Posterior vena cava (tissue), 2 donors: ENCODE results near the gene CHID1. TPM values are rescaled to one million over a fixed set of nuclear protein-coding genes. Genes with fewer than 3 reads are reported as not detected.

Experiments
- DNase-seq: peaks from one replicate; pipeline ENCODE4 v3.0.0-alpha.2; 2020; ENCODE audit warnings: low spot score
- intact Hi-C, 2 donors: fragments of 100-400 bp; cut with DNase I; formaldehyde crosslinking; loops; one replicate each; pipeline versions ENCODE4 v1.14.1 to v1.14.2; 2022 to 2023
- total RNA-seq, 2 donors: library from RNA; stranded (reverse); fragmentation: NEBNext Ultra II Directional; extraction: Animal tissue kit (Norgen Biotek cat#: 25700); gene quantifications; one replicate each; pipeline ENCODE4 v1.2.1, GENCODE V29; 2021
- donor health status: DM: yes; HTN: yes; CAD: no.
- donor health status: DM: yes; HTN: yes; CAD: no.

Gene CHID1
- total RNA-seq, 2 donors from 2014 or later = 57.9 to 88.5 TPM

GRCh38 chr11:858053-858761 lies 52.4 kb downstream of the CHID1 start:
- no peak for DNase-seq
- intact Hi-C loops = no loop called here

DNA sequence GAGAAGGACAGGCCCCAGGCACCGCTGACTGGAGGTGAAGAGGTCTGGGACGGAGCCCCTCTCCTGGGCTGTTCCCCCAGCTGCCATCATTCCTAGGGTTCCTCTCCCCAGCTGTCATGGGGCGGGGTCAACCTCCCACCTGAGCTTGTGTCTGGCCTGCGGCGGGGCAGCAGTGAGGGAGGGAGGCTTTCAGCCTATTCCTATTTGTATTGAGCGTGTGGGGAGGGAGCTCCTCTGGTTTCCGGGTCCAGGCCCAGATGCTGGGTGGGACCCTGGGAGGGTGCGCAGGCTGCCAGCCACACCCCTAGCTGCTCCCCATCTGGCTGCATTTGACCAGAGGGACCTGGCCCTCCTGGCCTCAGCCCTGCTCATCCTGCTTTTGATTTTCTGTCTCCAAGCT lies 54.2 kb downstream of the CHID1 start:
- no peak for DNase-seq
- intact Hi-C loops = no loop called here

GRCh38 chr11:855796-856195 lies 54.8 kb downstream of the CHID1 start:
- intact Hi-C loops = no loop called here
- no peak for DNase-seq

- no peak for DNase-seq
- intact Hi-C loops = no loop called here
Measured at GRCh38 chr11:855330-855674, 55.3 kb downstream of the CHID1 start.

GRCh38 chr11:854601-855329 lies 55.8 kb downstream of the CHID1 start:
- no peak for DNase-seq
- intact Hi-C loops = loop anchor here in 1 of 2 donors (5.0 kb wide), 1 partner anchor 198 kb away; no protein-coding TSS in a partner anchor

DNA sequence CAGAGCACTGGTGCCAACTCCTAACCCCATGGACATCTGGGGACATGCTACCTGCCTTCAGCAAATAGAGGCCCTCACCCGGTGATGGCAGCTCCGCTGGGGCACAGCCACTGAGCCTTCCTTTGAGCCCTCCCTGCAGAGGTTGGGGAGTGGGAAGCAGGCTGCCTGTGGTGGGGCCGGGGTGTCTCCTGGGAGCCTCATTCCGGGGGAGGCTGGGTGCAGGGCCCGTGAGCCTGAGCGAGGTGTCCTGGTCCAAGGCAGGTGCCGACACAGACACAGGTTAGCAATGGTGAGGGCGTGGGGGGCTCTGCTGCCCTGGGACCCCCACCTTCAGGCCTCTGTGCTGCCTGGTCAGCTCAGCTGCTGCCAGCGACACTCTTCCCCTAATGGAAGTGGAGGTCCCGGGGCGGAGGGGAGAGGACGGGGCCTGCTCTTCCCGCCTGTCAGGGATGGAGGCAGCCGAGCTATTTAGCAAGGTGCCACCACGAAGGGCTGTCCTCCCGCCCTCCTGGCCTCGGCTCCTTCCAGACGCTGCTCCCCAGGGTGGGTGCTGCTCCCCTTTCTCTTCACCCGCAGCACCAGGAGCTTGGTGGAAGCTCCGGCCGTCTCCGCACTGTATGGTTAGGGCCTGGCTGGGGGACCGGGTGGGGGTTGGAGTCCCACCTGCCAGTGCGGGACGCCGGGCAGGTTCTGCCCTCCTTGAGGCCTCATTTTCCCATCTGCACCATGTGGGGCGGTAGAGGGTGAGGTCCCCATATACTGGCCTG lies 56.7 kb downstream of the CHID1 start:
- intact Hi-C loops = loop anchor here in 1 of 2 donors (5.0 kb wide), 1 partner anchor 198 kb away; no protein-coding TSS in a partner anchor
- no peak for DNase-seq

DNA sequence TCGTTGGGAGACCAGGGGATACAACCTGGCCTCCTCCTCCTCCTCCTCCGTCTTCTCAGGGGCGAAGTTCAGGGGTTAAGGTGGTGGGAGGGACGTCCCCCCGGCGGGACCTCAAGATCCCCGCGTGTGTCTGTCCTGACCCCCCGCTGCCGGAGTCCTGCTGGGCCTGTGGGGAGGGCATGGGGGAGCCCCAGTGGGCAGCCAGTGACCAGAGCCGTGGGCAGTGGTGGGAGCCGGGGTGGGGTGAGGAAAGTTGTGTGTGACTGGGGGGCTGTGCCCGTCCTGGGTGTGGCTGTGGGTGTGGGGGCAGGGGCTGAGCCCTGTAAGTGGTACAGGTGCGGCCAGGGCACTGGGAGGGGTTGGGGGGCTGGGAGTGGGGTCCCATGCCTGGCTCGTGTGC lies 57.8 kb downstream of the CHID1 start:
- no peak for DNase-seq
- intact Hi-C loops = loop anchor here in 1 of 2 donors (5.0 kb wide), 1 partner anchor 200 kb away; no protein-coding TSS in a partner anchor

GRCh38 chr11:850775-851763 lies 59.5 kb downstream of the CHID1 start:
- intact Hi-C loops = loop anchor here in 1 of 2 donors (5.0 kb wide), 1 partner anchor 201 kb away; no protein-coding TSS in a partner anchor
- no peak for DNase-seq

- no peak for DNase-seq
- intact Hi-C loops = loop anchor here in 1 of 2 donors (5.0 kb wide), 1 partner anchor 202 kb away; no protein-coding TSS in a partner anchor
Measured at GRCh38 chr11:849951-850774, 60.4 kb downstream of the CHID1 start.

DNA sequence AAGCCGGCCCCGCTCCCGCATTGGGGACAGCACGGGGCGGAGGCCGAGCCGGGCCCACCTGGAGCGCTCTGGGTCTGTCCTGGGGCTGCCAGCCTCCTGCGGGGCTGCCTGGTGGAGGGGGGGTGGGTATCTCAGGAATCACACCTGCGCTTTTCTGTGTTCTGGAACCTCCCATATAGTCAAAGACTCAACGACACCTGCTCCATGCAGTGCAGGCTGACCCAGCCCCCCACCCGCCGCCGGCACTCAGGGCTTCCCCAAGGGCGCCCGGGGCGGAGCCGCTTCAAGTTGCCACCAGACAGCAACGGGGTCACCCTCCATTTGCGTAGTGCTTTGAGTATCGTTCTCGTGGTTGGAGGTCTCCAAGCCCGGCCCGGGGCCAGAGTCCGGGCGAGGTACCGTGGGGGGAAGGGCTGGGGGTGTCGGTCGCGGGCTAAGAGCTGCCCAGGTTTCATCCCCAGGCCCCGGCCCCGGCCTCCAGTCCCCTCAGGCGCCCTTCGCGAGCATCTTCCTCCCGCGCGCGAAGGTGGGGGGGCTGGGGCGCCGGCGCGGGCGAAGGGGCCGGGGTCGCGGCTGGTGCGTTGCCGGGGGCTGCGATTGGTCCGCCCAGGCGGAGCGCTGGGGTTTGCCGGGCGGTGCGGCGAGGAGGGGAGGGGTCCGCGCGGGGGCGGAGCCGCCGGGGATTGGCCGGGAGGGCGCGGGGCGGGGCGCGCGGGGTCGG lies 61.3 kb downstream of the CHID1 start:
- no peak for DNase-seq
- intact Hi-C loops = no loop called here

GRCh38 chr11:848380-848931 lies 62.2 kb downstream of the CHID1 start:
- no peak for DNase-seq
- intact Hi-C loops = no loop called here

GRCh38 chr11:847876-848275 lies 62.7 kb downstream of the CHID1 start:
- intact Hi-C loops = no loop called here
- DNase-seq = no peak

DNA sequence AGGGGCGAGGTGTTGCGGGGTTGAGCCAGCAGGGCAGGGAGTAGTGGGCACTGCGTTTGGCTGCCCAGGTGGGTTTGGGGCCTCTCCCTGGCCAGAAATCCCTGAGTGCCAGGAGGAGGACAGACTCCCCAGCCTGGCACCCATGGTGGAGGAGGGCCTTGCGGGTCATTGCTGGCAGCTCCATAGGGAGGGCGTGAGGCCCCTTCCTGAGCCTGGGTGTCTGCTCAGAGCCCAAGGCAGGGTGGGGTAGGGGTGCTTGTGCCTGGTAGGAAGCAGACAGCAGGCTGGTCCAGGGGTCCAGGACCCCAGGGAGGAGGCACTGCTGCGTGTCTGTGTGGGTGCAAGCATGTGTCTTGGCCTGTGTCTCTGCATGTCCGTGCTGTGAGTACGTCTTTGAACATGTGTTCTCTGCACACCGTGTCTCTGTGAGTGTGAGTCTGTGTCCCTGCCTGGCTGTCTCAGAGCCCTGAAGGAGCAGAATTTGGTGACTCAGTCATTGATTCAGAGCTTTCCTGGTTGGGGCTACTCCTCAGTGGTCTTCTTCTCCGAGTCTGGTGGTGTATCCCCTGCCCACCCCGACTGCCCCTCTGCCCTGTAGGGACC lies 64.0 kb downstream of the CHID1 start:
- no peak for DNase-seq
- intact Hi-C loops = no loop called here

GRCh38 chr11:845872-846495 lies 64.6 kb downstream of the CHID1 start:
- DNase-seq = no peak
- intact Hi-C loops = no loop called here

DNA sequence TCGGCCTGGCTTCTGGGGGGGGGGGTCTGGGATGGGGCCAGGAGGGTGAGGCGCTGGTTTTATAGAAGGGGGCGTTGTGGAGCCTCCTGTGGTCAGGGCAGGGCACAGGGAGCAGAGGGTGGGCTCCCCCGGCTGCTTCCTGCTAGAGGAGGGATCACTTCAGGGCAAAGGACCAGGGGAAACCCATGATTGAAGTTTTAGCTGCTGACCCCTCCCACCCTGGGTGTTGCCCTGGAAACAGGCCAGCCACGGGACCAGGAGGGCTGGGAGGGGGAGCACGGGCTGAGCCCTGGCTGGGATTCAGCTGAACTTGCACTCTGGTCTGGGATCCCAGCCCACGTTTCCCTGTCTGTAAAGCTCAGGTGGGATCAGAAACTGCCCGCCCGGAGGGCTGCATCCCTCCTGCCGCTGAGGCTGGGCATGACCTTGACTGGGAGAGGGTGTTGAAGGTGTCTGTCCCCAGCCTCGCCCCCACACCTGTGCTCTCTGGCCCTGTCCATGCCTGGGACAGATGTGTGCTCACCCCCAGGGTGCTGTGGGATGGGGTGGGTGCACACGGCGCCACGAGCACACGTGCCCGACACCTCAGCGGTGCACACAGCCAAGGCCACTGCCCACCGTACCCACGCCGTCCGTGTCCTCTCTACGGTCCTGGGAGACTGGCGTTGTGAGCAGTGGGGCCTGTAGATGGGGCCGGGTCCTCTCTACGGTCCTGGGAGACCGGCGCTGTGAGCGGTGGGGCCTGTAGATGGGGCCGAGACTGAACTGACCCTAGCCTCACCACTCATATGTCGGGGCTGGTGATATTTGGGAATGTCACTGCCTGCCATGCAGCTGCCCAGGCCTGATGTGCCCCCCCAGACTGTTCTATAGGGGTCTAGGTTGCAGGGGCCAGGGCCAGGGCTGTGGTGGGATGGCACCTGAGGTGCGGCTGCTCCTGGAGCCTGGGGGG lies 65.6 kb downstream of the CHID1 start:
- intact Hi-C loops = loop anchor here in 1 of 2 donors (5.0 kb wide), 1 partner anchor 1037 kb away; no protein-coding TSS in a partner anchor
- DNase-seq = peak; percentile 97
